Colonic mucosa (tissue), 4 donors: Measurements from ENCODE around the gene RABEPK. TPM values are rescaled to one million over a fixed set of nuclear protein-coding genes. Genes with fewer than 3 reads are reported as not detected.
"Not testable (repeated sequence)": the region's sequence is repeated elsewhere in the genome, so short reads cannot be mapped to it uniquely, and the experiment has no call there.

Source experiments
- DNase-seq: peaks from one replicate; pipeline ENCODE4 v3.0.0-alpha.2; 2020
- H3K27ac ChIP-seq: fragments of 200-600 bp; one replicate; pipeline ENCODE4 v1.8.0; 2021
- H3K27me3 ChIP-seq: fragments of 200-600 bp; one replicate; pipeline ENCODE4 v1.8.0; 2021
- H3K36me3 ChIP-seq: fragments of 200-600 bp; one replicate; pipeline ENCODE4 v1.8.0; 2021
- H3K4me1 ChIP-seq: fragments of 200-600 bp; one replicate; pipeline ENCODE4 v1.8.0; 2021; ENCODE audit warnings: mild to moderate bottlenecking
- H3K4me3 ChIP-seq: fragments of 200-600 bp; one replicate; pipeline ENCODE4 v1.8.0; 2021
- H3K9ac ChIP-seq, 2 donors: one replicate each; pipeline ENCODE4 v1.7.0; 2013; ENCODE audit warnings: control low read depth in 2 of 2, low read depth in 2 of 2, low read length in 2 of 2
- H3K9me3 ChIP-seq: fragments of 200-600 bp; one replicate; pipeline ENCODE4 v1.8.0; 2021
- CTCF ChIP-seq: fragments of 200-600 bp; IDR thresholded peaks from one replicate; pipeline ENCODE4 v1.8.0; 2022; ENCODE audit warnings: antibody characterized with exemption, mild to moderate bottlenecking
- intact Hi-C: fragments of 100-400 bp; cut with DNase I; formaldehyde crosslinking; loops from one replicate; pipeline ENCODE4 v1.14.1; 2022
- total RNA-seq, 2 donors: library from RNA; stranded (reverse); fragmentation: NEBNext Ultra II Directional in 1 of 2; extraction: Animal tissue kit (Norgen Biotek cat#: 25700) in 1 of 2; gene quantifications; one replicate each; pipeline ENCODE4 v1.2.1, GENCODE V29; 2021
- donor health status: healthy.
- donor health status: DM: no; HTN: no; CAD: no.
- donor health status: DM: no; HTN: no; CAD: no.

Gene RABEPK
- total RNA-seq, 2 donors from 2014 or later: 8.0 to 17.2 TPM

GRCh38 chr9:125261501-125262293, 61.4 kb downstream of the RABEPK start, which contains the start of gene GAPVD1:
TSS of gene GAPVD1 (plus strand) at chr9:125261826. CDS start at chr9:125298922, 37,096 bp downstream.
- H3K4me3 ChIP-seq: peak within 1 kb of the TSS; percentile 82
- intact Hi-C loops: no loop called here

GRCh38 chr9:125262294-125262991, 62.1 kb downstream of the RABEPK start:
- H3K36me3 ChIP-seq: no peaks in the 10 kb centered on the region
- peak overlapping the region; percentile 82 to 86 for H3K9ac ChIP-seq
- no peak overlapping the region for H3K27ac ChIP-seq
- no peak for DNase-seq
- H3K4me1 ChIP-seq: peaks cover 3% of the 10 kb centered on the region
- no peak for TF ChIP-seq CTCF
- H3K9me3 ChIP-seq: no peaks in the 10 kb centered on the region
- intact Hi-C loops: no loop called here
- no peaks in the 10 kb centered on the region for H3K27me3 ChIP-seq
- H3K4me3 ChIP-seq: peak overlapping the region; percentile 82

More at GRCh38 chr9:125261501-125262293, 61.4 kb downstream of the RABEPK start, which contains the start of gene GAPVD1:
- Histone ChIP-seq H3K4me1 (peaks cover 3% of the 10 kb centered on the region), H3K27ac (peak within 1 kb of the TSS; percentile 85), H3K9ac (peak within 1 kb of the TSS; percentile 82 to 86), H3K9me3 (no peaks in the 10 kb centered on the region), H3K36me3 (no peaks in the 10 kb centered on the region), H3K27me3 (no peaks in the 10 kb centered on the region)
- peak; percentile 88 for DNase-seq
- TF ChIP-seq CTCF: peak; percentile 20

- DNase-seq, intact Hi-C loops, H3K4me1 ChIP-seq, H3K27me3 ChIP-seq, H3K4me3 ChIP-seq, H3K36me3 ChIP-seq, H3K9me3 ChIP-seq, H3K27ac ChIP-seq, H3K9ac ChIP-seq: not testable (repeated sequence)
These were observed 63.7 kb downstream of the RABEPK start for GRCh38 chr9:125264068-125264467.

GRCh38 chr9:125268394-125269013, 68.2 kb downstream of the RABEPK start:
- no peak overlapping the region for H3K9ac ChIP-seq
- H3K9me3 ChIP-seq: no peaks in the 10 kb centered on the region
- intact Hi-C loops: no loop called here
- no peaks in the 10 kb centered on the region for H3K27me3 ChIP-seq
- TF ChIP-seq CTCF: no peak
- no peak overlapping the region for H3K4me3 ChIP-seq
- H3K4me1 ChIP-seq: peaks cover 13% of the 10 kb centered on the region
- no peak for DNase-seq
- no peaks in the 10 kb centered on the region for H3K36me3 ChIP-seq
- no peak overlapping the region for H3K27ac ChIP-seq

- no peaks in the 10 kb centered on the region for H3K9me3 ChIP-seq
- intact Hi-C loops: no loop called here
- DNase-seq: no peak
- peaks cover 13% of the 10 kb centered on the region for H3K4me1 ChIP-seq
- no peak overlapping the region for H3K9ac ChIP-seq
- H3K27ac ChIP-seq: no peak overlapping the region
- no peak overlapping the region for H3K4me3 ChIP-seq
- no peak for TF ChIP-seq CTCF
- H3K27me3 ChIP-seq: no peaks in the 10 kb centered on the region
- H3K36me3 ChIP-seq: no peaks in the 10 kb centered on the region
These were observed 68.7 kb downstream of the RABEPK start for GRCh38 chr9:125269014-125269397.
